Measurements from ENCODE around the gene CDC42BPA. TPM values are rescaled to one million over a fixed set of nuclear protein-coding genes. Genes with fewer than 3 reads are reported as not detected.

The CDC42BPA gene
- total RNA-seq, 1 experiment from 2014 or later: 30.1 TPM

- no peaks in the 10 kb centered on the region for H4K20me1 ChIP-seq (ENCODE audit: control insufficient read depth, insufficient read depth, insufficient read length)
- TF ChIP-seq, protein P1, sequence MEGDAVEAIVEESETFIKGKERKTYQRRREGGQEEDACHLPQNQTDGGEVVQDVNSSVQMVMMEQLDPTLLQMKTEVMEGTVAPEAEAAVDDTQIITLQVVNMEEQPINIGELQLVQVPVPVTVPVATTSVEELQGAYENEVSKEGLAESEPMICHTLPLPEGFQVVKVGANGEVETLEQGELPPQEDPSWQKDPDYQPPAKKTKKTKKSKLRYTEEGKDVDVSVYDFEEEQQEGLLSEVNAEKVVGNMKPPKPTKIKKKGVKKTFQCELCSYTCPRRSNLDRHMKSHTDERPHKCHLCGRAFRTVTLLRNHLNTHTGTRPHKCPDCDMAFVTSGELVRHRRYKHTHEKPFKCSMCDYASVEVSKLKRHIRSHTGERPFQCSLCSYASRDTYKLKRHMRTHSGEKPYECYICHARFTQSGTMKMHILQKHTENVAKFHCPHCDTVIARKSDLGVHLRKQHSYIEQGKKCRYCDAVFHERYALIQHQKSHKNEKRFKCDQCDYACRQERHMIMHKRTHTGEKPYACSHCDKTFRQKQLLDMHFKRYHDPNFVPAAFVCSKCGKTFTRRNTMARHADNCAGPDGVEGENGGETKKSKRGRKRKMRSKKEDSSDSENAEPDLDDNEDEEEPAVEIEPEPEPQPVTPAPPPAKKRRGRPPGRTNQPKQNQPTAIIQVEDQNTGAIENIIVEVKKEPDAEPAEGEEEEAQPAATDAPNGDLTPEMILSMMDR (conservative IDR thresholded peaks at IDR 0.05): no peak
- no peak overlapping the region for H3K18ac ChIP-seq (ENCODE audit: insufficient read length, low read depth, low read length)
- no peak overlapping the region for H4K5ac ChIP-seq (ENCODE audit: insufficient read length, low read depth, low read length)
- H3K4ac ChIP-seq (ENCODE audit: low read depth, low read length): no peak overlapping the region
- no peak overlapping the region for H3K14ac ChIP-seq (ENCODE audit: insufficient read depth, low read length)
- no peak overlapping the region for H3K9ac ChIP-seq (ENCODE audit: extremely low read depth, insufficient read length, low read length)
- no peak overlapping the region for H2BK120ac ChIP-seq (ENCODE audit: low read depth, low read length, poor library complexity, severe bottlenecking)
- H2BK20ac ChIP-seq (ENCODE audit: low read depth, low read length, poor library complexity, severe bottlenecking): no peak overlapping the region
- no peak overlapping the region for H2BK12ac ChIP-seq (ENCODE audit: insufficient read length, low read depth, low read length)
- no peaks in the 10 kb centered on the region for H3K79me2 ChIP-seq (ENCODE audit: insufficient read depth, low read length)
- no peaks in the 10 kb centered on the region for H3K23me2 ChIP-seq (ENCODE audit: insufficient read length, low read depth, low read length, poor library complexity, severe bottlenecking)
- no peak for DNase-seq
- WGBS (ENCODE audit: extremely low coverage, insufficient read length, low lambda C conversion rate): no CpG with 5 or more reads among the region's 1 CpG
- peaks cover 12 to 22% (median 16%) of the 10 kb centered on the region in 3 experiments; a peak in 5 of 7 replicates for H3K36me3 Mint-ChIP-seq (ENCODE audit: insufficient read depth in 1 of 3, low read depth in 3 of 3)
- no peaks in the 10 kb centered on the region for H3K9me3 Mint-ChIP-seq
- no peaks in the 10 kb centered on the region for H3K9me3 ChIP-seq (ENCODE audit: control insufficient read depth, low read depth, low read length)
- H2BK5ac ChIP-seq (ENCODE audit: insufficient read length, low read length): no peak overlapping the region
- no peak overlapping the region for H3K27ac ChIP-seq (ENCODE audit: insufficient read length, low read depth, low read length)
- no peaks in the 10 kb centered on the region for H3K4me1 Mint-ChIP-seq
- H4K8ac ChIP-seq (replicated peaks; ENCODE audit: insufficient read length, low read depth, low read length): no peak overlapping the region
- H3K4me2 ChIP-seq (ENCODE audit: insufficient read depth, insufficient read length, low read length): no peak overlapping the region
- H3K27ac Mint-ChIP-seq: no peak overlapping the region
- no peak overlapping the region for H2AFZ ChIP-seq (ENCODE audit: low read length)
- H3K23ac ChIP-seq (ENCODE audit: insufficient read length, low read depth, low read length): no peak overlapping the region
- no peak overlapping the region for H2AK5ac ChIP-seq (ENCODE audit: insufficient read length, low read length)
- H3T11ph ChIP-seq (ENCODE audit: low read length): no peak overlapping the region
- H3K4me3 Mint-ChIP-seq: no peak overlapping the region
- no peak overlapping the region for H3K56ac ChIP-seq (ENCODE audit: insufficient read length, low read depth, low read length)
- H3K4me1 ChIP-seq (ENCODE audit: insufficient read depth, low read length): no peaks in the 10 kb centered on the region
- H3K27me3 Mint-ChIP-seq (ENCODE audit: low read depth): no peaks in the 10 kb centered on the region
- no peaks in the 10 kb centered on the region for H3K27me3 ChIP-seq (ENCODE audit: insufficient read depth, low read length)
- no peak overlapping the region for H2BK15ac ChIP-seq (ENCODE audit: low read depth, low read length)
- H3K79me1 ChIP-seq (ENCODE audit: insufficient read depth, low read depth, low read length, poor library complexity, severe bottlenecking): no peaks in the 10 kb centered on the region
- H4K91ac ChIP-seq (ENCODE audit: insufficient read length, low read depth, low read length): no peak overlapping the region
Measured at GRCh38 chr1:227092069-227092468, 226.2 kb downstream of the CDC42BPA start.

Measured in H9 (cell line).